Lung (tissue), 12 donors: ENCODE measurements around the gene KIF26B. TPM values are rescaled to one million over a fixed set of nuclear protein-coding genes. Genes with fewer than 3 reads are reported as not detected.

Experiments
- ATAC-seq: fragments of 200-7000 bp; cut with Tn5 transposase; one replicate; pipeline ENCODE4 v1.9.1; 2020; ENCODE audit warnings: moderate number of reproducible peaks; ENCODE audit not compliant: insufficient read depth, low FRiP score
- DNase-seq, 3 donors: peaks; one replicate each; pipeline ENCODE4 v3.0.0-alpha.2; 2013 to 2017
- H3K27ac ChIP-seq, 2 donors: one replicate each; pipeline ENCODE4 v1.5.1; 2013; ENCODE audit warnings: mild to moderate bottlenecking in 2 of 2, moderate library complexity in 2 of 2, control low read depth in 1 of 2, inconsistent platforms in 1 of 2, low read depth in 1 of 2, low read length in 1 of 2
- H3K27me3 ChIP-seq, 3 donors: one replicate each; pipeline ENCODE4 v1.5.1; 2013; ENCODE audit warnings: low read length in 2 of 3; ENCODE audit not compliant: control insufficient read depth in 3 of 3, insufficient read depth in 3 of 3
- H3K36me3 ChIP-seq, 4 donors: one replicate each; pipeline ENCODE4 v1.5.1; 2013; ENCODE audit warnings: low read length in 4 of 4, mild to moderate bottlenecking in 1 of 4, moderate library complexity in 1 of 4; ENCODE audit not compliant: control insufficient read depth in 4 of 4, insufficient read depth in 4 of 4
- H3K4me1 ChIP-seq, 5 donors: one replicate each; pipeline ENCODE4 v1.5.1; 2013; ENCODE audit warnings: low read length in 5 of 5, mild to moderate bottlenecking in 2 of 5, moderate library complexity in 1 of 5; ENCODE audit not compliant: control insufficient read depth in 5 of 5, insufficient read depth in 5 of 5
- H3K4me3 ChIP-seq: one replicate; pipeline ENCODE4 v1.5.1; 2013; ENCODE audit warnings: mild to moderate bottlenecking, control low read depth, moderate library complexity
- H3K9ac ChIP-seq, 2 donors: one replicate each; pipeline ENCODE4 v1.5.1; 2013; ENCODE audit warnings: low read length in 2 of 2, control low read depth in 1 of 2; ENCODE audit not compliant: insufficient read depth in 1 of 2
- H3K9me3 ChIP-seq, 4 donors: one replicate each; pipeline ENCODE4 v1.5.1; 2013; ENCODE audit warnings: low read length in 3 of 4, mild to moderate bottlenecking in 1 of 4, moderate library complexity in 1 of 4; ENCODE audit not compliant: control insufficient read depth in 4 of 4, insufficient read depth in 3 of 4
- CTCF ChIP-seq: IDR thresholded peaks from 2 replicates; pipeline ENCODE4 v1.5.1; 2012; ENCODE audit warnings: mild to moderate bottlenecking; ENCODE audit errors: control extremely low read depth, extremely low read depth
- WGBS, 2 donors: extraction: QIAGEN DNeasy Blood & Tissue Kit; methylation state at CpG; one replicate each; pipeline ENCODE4 v1.1.7; 2013; 5-methylcytosine and 5-hydroxymethylcytosine counted together
- polyA plus RNA-seq, 2 donors: library from polyadenylated mRNA; stranded (reverse); fragments of 200-250 nt; gene quantifications; one replicate each; pipeline ENCODE4 v1.2.1, GENCODE V29; 2013
- total RNA-seq, 2 donors: library from RNA; depleted of rRNA in 1 of 2; stranded (reverse); fragments of >200 nt in 1 of 2; gene quantifications; one replicate each; pipeline ENCODE4 v1.2.1, GENCODE V29; 2014 to 2021
- donor health status: control.
- donor health status: control.
- donor health status: Bipolar disorder and iron deficiency.
- donor health status: healthy.
- donor health status: DM: yes; HTN: yes; CAD: no.

The KIF26B gene
- total and polyA plus RNA-seq, 4 donors: 0.61 to 6.7 (median 2.2) TPM

- Histone ChIP-seq H3K9ac (no peak overlapping the region), H3K4me3 (no peak overlapping the region), H3K9me3 (no peaks in the 10 kb centered on the region), H3K27ac (no peak overlapping the region), H3K4me1 (peaks cover 0 to 8% (median 0%) of the 10 kb centered on the region in 5 donors), H3K36me3 (no peaks in the 10 kb centered on the region), H3K27me3 (no peaks in the 10 kb centered on the region)
- no peak for TF ChIP-seq CTCF
- ATAC-seq: no peak
- no peak for DNase-seq
- 78% methylated on average over 6 of the region's 6 CpGs for WGBS, 2 donors
These were observed 326.5 kb downstream of the KIF26B start for GRCh38 chr1:245481261-245481660.

- Histone ChIP-seq H3K27me3 (no peaks in the 10 kb centered on the region), H3K4me1 (peaks cover 0 to 10% (median 0%) of the 10 kb centered on the region in 5 donors), H3K27ac (no peak overlapping the region), H3K4me3 (no peak overlapping the region), H3K9ac (no peak overlapping the region), H3K36me3 (no peaks in the 10 kb centered on the region), H3K9me3 (no peaks in the 10 kb centered on the region)
- 83 to 86% methylated on average over 6 of the region's 6 CpGs for WGBS, 2 donors
- DNase-seq (no peak), ATAC-seq (no peak)
- TF ChIP-seq CTCF: no peak
These were observed 328.5 kb downstream of the KIF26B start for GRCh38 chr1:245483247-245483646.

- WGBS, 2 donors: 45 to 82% methylated on average over 2 of the region's 2 CpGs
- DNase-seq (no peak), ATAC-seq (no peak)
- Histone ChIP-seq H3K9ac (no peak overlapping the region), H3K4me1 (peaks cover 0 to 10% (median 0%) of the 10 kb centered on the region in 5 donors), H3K9me3 (no peaks in the 10 kb centered on the region), H3K36me3 (no peaks in the 10 kb centered on the region), H3K27ac (no peak overlapping the region), H3K4me3 (no peak overlapping the region), H3K27me3 (no peaks in the 10 kb centered on the region)
- no peak for TF ChIP-seq CTCF
These were observed 329.4 kb downstream of the KIF26B start for GRCh38 chr1:245484176-245484575.

- Histone ChIP-seq H3K4me3 (no peak overlapping the region), H3K36me3 (no peaks in the 10 kb centered on the region), H3K9me3 (no peaks in the 10 kb centered on the region), H3K4me1 (peaks cover 0 to 10% (median 0%) of the 10 kb centered on the region in 5 donors), H3K9ac (peak overlapping the region in 1 of 2 donors; percentile 50), H3K27me3 (no peaks in the 10 kb centered on the region), H3K27ac (no peak overlapping the region)
- TF ChIP-seq CTCF: no peak
- ATAC-seq (no peak), DNase-seq (peak in 2 of 3 donors; percentile 73 to 82)
- 25 to 48% methylated on average over 3 of the region's 3 CpGs for WGBS, 2 donors
These were observed 331.2 kb downstream of the KIF26B start for GRCh38 chr1:245485996-245486395.
